ENCODE data around the gene TFF3.

Gene TFF3

GRCh38 chr21:42263591-42264131 lies 51.5 kb downstream of the TFF3 start:
- WGBS, 2 experiments (ENCODE audit: insufficient coverage in 2 of 2) = 83 to 88% methylated on average over 16 to 17 of the region's 18 CpGs
- H3K36me3 ChIP-seq (ENCODE audit: control insufficient read depth, insufficient read depth, low read length) = no peaks in the 10 kb centered on the region
- no peak overlapping the region for H3K4me3 ChIP-seq (ENCODE audit: extremely low read depth, insufficient read depth, low read length, poor library complexity, severe bottlenecking)
- H3K27ac ChIP-seq (ENCODE audit: low read depth, low read length, severe bottlenecking) = no peak overlapping the region
- H3K4me1 ChIP-seq (ENCODE audit: control insufficient read depth, insufficient read depth, low read length, poor library complexity, severe bottlenecking) = peaks cover 4% of the 10 kb centered on the region
- no peaks in the 10 kb centered on the region for H3K9me3 ChIP-seq (ENCODE audit: control insufficient read depth, low read length)

- WGBS, 2 experiments (ENCODE audit: insufficient coverage in 2 of 2) = 94 to 96% methylated on average over 6 to 7 of the region's 11 CpGs
- Histone ChIP-seq H3K4me3 (ENCODE audit: extremely low read depth, insufficient read depth, low read length, poor library complexity, severe bottlenecking) (no peak overlapping the region), H3K9me3 (ENCODE audit: control insufficient read depth, low read length) (no peaks in the 10 kb centered on the region), H3K4me1 (ENCODE audit: control insufficient read depth, insufficient read depth, low read length, poor library complexity, severe bottlenecking) (peaks cover 2% of the 10 kb centered on the region), H3K36me3 (ENCODE audit: control insufficient read depth, insufficient read depth, low read length) (no peaks in the 10 kb centered on the region), H3K27ac (ENCODE audit: low read depth, low read length, severe bottlenecking) (peak overlapping the region; percentile 49)
Measured at GRCh38 chr21:42262831-42263231, 52.4 kb downstream of the TFF3 start.

- 88% methylated on average over 4 to 7 of the region's 7 CpGs for WGBS, 2 experiments (ENCODE audit: insufficient coverage in 2 of 2)
- Histone ChIP-seq H3K36me3 (ENCODE audit: control insufficient read depth, insufficient read depth, low read length) (no peaks in the 10 kb centered on the region), H3K4me3 (ENCODE audit: extremely low read depth, insufficient read depth, low read length, poor library complexity, severe bottlenecking) (no peak overlapping the region), H3K27ac (ENCODE audit: low read depth, low read length, severe bottlenecking) (peak overlapping the region; percentile 53), H3K4me1 (ENCODE audit: control insufficient read depth, insufficient read depth, low read length, poor library complexity, severe bottlenecking) (peaks cover 2% of the 10 kb centered on the region), H3K9me3 (ENCODE audit: control insufficient read depth, low read length) (no peaks in the 10 kb centered on the region)
Measured at GRCh38 chr21:42261829-42262200, 53.4 kb downstream of the TFF3 start.

Measured in mesodermal cell (in vitro differentiated cells).